EL (cell line): Measurements from ENCODE around the gene CD69.
"Not testable (repeated sequence)": the region's sequence is repeated elsewhere in the genome, so short reads cannot be mapped to it uniquely, and the experiment has no call there.

Experiments
- DNase-seq: peaks from one replicate; pipeline ENCODE4 v3.0.0-alpha.2; 2016

Gene CD69

DNA sequence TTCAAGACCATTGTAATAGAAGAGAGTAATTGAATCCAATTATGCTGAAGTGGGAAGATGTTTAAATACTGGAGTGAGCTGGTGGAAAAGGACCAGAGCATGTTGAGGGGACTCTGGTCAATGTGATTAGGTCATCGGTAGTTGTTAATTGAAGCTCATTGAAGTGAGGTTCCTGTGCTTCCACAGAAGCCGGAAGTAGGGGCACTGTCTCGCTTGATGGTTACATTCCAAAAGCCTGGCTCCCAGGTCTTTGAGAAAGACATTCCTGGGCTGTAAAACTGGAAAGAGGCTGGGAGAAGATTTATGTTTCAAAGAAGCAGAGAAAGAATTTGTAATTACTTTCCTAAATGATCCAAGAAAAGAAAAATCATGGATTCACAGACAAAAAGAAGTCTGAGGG is 15.5 kb downstream of the CD69 start:
- no peak for DNase-seq

DNA sequence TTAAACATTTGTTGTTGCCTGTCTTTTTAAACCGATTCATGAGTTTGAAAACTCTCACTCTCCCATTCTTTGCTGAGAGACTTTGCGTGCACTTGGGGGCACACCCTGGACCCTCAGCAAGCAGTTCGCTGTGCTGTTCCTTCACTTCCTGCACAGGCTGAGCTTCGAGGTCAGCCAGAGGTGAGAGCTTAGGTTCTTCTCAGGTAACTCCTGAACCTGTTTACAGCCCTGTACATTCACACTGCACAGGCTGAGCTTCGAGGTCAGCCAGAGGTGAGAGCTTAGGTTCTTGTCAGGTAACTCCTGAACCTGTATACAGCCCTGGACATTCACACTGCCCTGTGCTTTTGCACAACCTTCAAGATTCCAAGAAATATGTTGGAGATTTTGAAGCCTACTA is 18.0 kb downstream of the CD69 start:
- no peak for DNase-seq

DNA sequence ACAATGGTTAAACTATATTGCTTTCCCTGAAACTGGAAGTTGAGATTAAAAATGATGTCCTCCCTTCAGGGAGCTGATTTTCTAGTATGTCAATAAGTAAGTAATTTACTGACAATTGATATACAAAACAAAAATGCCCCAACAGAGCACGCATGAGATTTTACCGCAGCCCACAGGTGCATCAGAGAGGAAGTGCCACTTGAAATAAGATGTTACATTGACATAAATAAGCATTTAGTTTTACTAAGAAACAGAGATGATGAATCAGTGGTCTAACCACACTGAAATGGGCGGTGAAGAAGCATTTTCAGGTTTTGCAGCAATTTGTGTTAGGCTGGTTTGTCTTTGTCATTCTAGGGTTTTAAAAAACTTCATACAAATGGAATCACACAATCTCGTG is 19.0 kb downstream of the CD69 start:
- no peak for DNase-seq

GRCh38 chr12:9740106-9740750 is 20.5 kb downstream of the CD69 start:
- DNase-seq = no peak

- not testable (repeated sequence) for DNase-seq
Measured at GRCh38 chr12:9739404-9740105, 21.1 kb downstream of the CD69 start.

- DNase-seq = not testable (repeated sequence)
Measured at GRCh38 chr12:9738905-9739304, 21.8 kb downstream of the CD69 start.

GRCh38 chr12:9736936-9737705 is 23.6 kb downstream of the CD69 start:
- DNase-seq = no peak

GRCh38 chr12:9735601-9736000 is 25.1 kb downstream of the CD69 start:
- DNase-seq = no peak

- DNase-seq = no peak
Measured at GRCh38 chr12:9732921-9733461, 27.7 kb downstream of the CD69 start, which contains the start of gene CLECL1. Gene CLECL1, minus strand, starts transcription at chr12:9733097.

- no peak for DNase-seq
Measured at GRCh38 chr12:9731797-9732196, 28.9 kb downstream of the CD69 start.

DNA sequence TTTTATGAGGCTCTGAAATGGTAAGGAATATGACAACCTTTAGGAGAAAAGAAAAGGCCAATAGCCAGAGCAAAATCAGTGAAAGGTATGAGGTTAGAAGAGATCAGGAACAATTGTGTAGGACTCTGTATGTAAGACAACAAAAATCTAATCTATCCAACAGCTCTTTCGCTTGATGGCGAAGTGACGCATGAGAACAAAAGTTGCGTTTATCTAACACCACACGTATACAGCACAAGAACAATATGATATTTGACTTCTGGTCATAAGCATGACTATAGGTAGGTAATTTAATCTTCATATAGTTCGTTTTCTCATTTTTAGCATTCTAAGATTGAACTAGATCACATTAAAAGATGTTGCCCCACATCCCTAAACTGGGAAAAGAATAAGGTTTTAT is 29.3 kb downstream of the CD69 start:
- DNase-seq = no peak

DNA sequence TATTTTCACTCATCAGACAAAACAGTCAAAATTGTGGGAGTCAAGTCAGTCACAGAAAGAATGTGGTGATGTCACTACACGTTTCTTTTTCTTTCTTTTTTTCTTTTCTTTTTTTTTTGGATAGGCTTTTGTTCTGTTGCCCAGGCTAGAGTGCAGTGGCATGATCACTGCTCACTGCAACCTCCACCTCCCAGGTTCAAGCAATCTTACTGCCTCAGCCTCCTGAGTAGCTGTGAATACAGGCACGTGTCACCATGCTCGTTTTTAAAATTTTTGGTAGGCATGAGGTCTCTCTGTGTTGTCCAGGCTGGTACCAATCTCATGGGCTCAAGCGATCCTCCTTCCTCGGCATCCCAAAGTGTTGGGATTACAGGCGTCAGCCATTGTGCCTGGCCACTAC is 30.1 kb downstream of the CD69 start:
- no peak for DNase-seq

DNA sequence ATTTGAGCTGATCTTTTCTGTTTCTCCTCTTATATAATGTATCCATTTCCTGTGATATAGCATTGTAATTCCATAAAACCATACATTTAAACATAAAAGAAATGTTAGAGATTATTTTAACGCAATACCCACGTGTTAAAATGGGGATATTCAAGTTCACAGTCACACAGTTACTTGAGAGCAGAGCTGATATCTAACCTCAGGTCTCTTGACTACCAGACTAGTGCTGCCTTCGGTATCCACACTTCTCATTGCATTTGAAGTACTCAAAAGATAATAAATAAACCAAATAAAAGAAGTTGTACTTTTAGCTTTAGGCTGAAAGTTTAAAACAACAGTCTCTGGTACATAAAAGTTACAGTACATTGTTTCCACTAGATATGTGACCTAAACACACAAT is 30.7 kb downstream of the CD69 start:
- no peak for DNase-seq

GRCh38 chr12:9729082-9729481 is 31.6 kb downstream of the CD69 start:
- DNase-seq = no peak

GRCh38 chr12:9727813-9728212 is 32.9 kb downstream of the CD69 start:
- no peak for DNase-seq

GRCh38 chr12:9725213-9725870 is 35.4 kb downstream of the CD69 start:
- no peak for DNase-seq

DNA sequence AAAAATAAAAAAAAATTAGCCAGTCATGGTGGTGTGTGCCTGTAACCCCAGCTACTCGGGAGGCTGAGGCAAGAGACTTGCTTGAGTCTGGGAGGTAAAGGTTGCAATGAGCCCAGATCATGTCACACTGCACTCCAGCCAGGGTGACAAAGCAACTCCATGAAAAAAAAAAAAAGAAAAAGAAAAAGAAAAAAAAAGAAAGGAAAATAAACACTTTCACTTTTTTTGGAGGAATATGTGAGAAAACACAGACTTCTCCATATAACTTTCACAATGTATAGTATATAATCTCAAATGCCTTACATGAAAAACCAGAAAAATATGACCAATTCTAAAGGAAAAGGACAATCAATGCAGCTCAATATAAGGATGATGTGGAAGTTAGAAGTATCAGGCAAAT is 36.7 kb downstream of the CD69 start:
- DNase-seq = no peak

DNA sequence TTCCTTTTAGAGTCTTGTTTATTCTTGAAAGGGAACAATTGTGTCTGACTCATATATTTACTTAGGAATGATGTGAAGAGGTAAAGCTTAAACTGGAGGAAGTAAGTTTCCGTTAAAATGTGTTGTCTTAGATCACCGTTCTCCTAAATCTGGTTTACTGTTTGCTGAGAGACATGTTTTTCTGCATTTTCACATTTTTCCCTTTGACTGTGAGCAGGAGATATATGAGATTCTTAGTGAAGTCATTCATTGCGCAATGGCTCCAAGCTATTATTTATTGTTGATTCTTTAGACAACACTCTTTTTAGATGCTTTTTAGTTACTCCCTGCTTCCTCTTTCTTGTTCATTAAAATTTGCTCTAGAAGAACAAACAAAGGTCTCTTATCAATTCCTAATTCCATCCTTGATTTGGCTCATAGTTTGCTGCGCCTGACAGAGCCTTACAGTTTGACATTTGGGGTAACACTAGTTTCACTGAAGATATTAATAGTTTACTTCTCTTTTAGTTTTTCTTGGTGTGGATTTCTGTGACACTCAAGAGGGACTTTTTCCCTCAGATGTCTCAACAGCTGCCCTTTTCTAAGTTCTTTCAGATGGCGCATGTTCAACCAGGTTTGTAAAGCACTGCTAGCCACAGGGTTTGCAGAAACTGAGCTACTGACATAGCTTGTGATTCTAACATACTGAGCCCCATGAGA is 39.2 kb downstream of the CD69 start:
- no peak for DNase-seq

DNA sequence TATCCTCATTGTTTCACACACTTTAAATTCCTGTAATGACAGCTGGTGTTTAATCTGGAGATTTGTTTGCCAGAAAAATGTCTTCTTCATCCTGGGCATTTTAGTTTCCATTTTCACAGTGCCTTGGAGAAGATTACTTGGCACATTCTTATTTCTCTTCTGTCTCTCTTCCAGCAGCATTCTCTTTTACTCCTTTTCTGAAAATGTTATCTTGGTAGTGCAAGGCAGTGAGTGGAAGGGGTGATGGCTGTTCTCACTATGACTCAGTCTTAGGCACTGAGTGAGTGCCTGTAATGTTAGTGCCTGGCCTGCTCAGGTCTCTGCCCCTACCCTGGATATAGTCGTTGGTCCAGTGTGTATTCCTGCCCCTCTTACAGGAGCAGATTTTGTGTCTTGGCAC is 40.9 kb downstream of the CD69 start:
- DNase-seq = no peak

DNA sequence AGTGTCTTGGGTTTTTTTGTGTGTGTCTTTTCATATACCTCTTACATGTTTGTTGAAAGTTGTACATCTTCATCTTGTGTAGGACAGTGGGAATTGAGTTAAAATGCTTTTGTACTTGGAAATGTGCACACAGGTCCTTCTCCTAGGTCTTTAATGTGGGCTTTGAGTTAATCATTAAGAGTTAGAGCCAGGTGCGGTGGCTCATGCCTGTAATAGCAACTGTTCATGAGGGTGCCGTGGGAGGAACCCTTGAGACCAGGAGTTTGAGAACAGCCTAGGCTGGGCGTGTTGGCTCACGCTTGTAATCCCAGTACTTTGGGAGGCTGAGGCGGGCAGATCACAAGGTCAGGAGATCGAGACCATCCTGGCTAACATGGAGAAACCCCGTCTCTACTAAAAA is 41.7 kb downstream of the CD69 start:
- no peak for DNase-seq

GRCh38 chr12:9717070-9717925 is 43.4 kb downstream of the CD69 start:
- no peak for DNase-seq
